AG08395 (cell line): Measurements from ENCODE around the gene DCP1B.

Experiments used
- DNase-seq: peaks from one replicate; pipeline ENCODE4 v3.0.0; 2012; ENCODE audit warnings: mixed read lengths, low spot score

The DCP1B gene

GRCh38 chr12:1919284-1919683 is 85.0 kb downstream of the DCP1B start:
- no peak for DNase-seq

GRCh38 chr12:1918884-1919236 is 85.4 kb downstream of the DCP1B start:
- DNase-seq: no peak

- peak; percentile 1 for DNase-seq
These were observed 86.0 kb downstream of the DCP1B start, which contains the start of gene CACNA2D4 for GRCh38 chr12:1918081-1918883. Gene CACNA2D4, minus strand, starts transcription at chr12:1918652. Its CDS starts 179 bp downstream, at chr12:1918473.

GRCh38 chr12:1917172-1918070 is 86.8 kb downstream of the DCP1B start:
- DNase-seq: peak; percentile 1

GRCh38 chr12:1916371-1917171 is 87.7 kb downstream of the DCP1B start:
- peak; percentile 1 for DNase-seq

- DNase-seq: peak; percentile 1
These were observed 88.9 kb downstream of the DCP1B start for GRCh38 chr12:1915082-1915968.

- DNase-seq: peak; percentile 1
These were observed 89.9 kb downstream of the DCP1B start for GRCh38 chr12:1914114-1914911.

GRCh38 chr12:1913377-1914113 is 90.7 kb downstream of the DCP1B start:
- DNase-seq: peak; percentile 1

GRCh38 chr12:1912580-1913376 is 91.5 kb downstream of the DCP1B start:
- peak; percentile 77 for DNase-seq

GRCh38 chr12:1911598-1912575 is 92.4 kb downstream of the DCP1B start:
- peak; percentile 1 for DNase-seq

- DNase-seq: no peak
These were observed 93.8 kb downstream of the DCP1B start for GRCh38 chr12:1910468-1910867.

- peak; percentile 1 for DNase-seq
These were observed 95.5 kb downstream of the DCP1B start for GRCh38 chr12:1908758-1909157.

GRCh38 chr12:1907652-1908611 is 96.3 kb downstream of the DCP1B start:
- peak; percentile 1 for DNase-seq

- peak; percentile 1 for DNase-seq
These were observed 97.7 kb downstream of the DCP1B start for GRCh38 chr12:1906579-1906978.

GRCh38 chr12:1904875-1905274 is 99.4 kb downstream of the DCP1B start:
- no peak for DNase-seq

- no peak for DNase-seq
These were observed 107.3 kb downstream of the DCP1B start for GRCh38 chr12:1896964-1897363.
